IPS-18c (cell line): ENCODE results near the gene NF1.

ENCODE experiments used
- H3K4me3 ChIP-seq: 2 replicates; pipeline ENCODE4 v1.7.0; 2013; ENCODE audit warnings: low read depth, mild to moderate bottlenecking, low read length, moderate library complexity; ENCODE audit not compliant: insufficient read depth
- H3K9me3 ChIP-seq: one replicate; pipeline ENCODE4 v1.6.1; 2013; ENCODE audit warnings: mild to moderate bottlenecking, low read length, moderate library complexity; ENCODE audit not compliant: control insufficient read depth, insufficient read depth

The NF1 gene

GRCh38 chr17:31200287-31200686, 105.5 kb downstream of the NF1 start:
- H3K9me3 ChIP-seq: no peaks in the 10 kb centered on the region

GRCh38 chr17:31202968-31203367, 108.2 kb downstream of the NF1 start:
- Histone ChIP-seq H3K9me3 (no peaks in the 10 kb centered on the region), H3K4me3 (no peak overlapping the region)

More at GRCh38 chr17:31200287-31200686, 105.5 kb downstream of the NF1 start:
- no peak overlapping the region for H3K4me3 ChIP-seq

GRCh38 chr17:31211352-31212012, 116.7 kb downstream of the NF1 start:
- Histone ChIP-seq H3K4me3 (no peak overlapping the region), H3K9me3 (no peaks in the 10 kb centered on the region)

GRCh38 chr17:31216031-31216751, 121.4 kb downstream of the NF1 start:
- Histone ChIP-seq H3K4me3 (no peak overlapping the region), H3K9me3 (no peaks in the 10 kb centered on the region)

- Histone ChIP-seq H3K4me3 (no peak overlapping the region), H3K9me3 (no peaks in the 10 kb centered on the region)
These were observed 129.6 kb downstream of the NF1 start for GRCh38 chr17:31224366-31224765.

GRCh38 chr17:31225831-31226230, 131.1 kb downstream of the NF1 start:
- Histone ChIP-seq H3K9me3 (no peaks in the 10 kb centered on the region), H3K4me3 (no peak overlapping the region)

GRCh38 chr17:31226373-31226772, 131.6 kb downstream of the NF1 start:
- no peaks in the 10 kb centered on the region for H3K9me3 ChIP-seq
- no peak overlapping the region for H3K4me3 ChIP-seq

GRCh38 chr17:31226950-31227349, 132.2 kb downstream of the NF1 start:
- H3K4me3 ChIP-seq: no peak overlapping the region

GRCh38 chr17:31231852-31232251, 137.1 kb downstream of the NF1 start:
- Histone ChIP-seq H3K4me3 (no peak overlapping the region), H3K9me3 (no peaks in the 10 kb centered on the region)

More at GRCh38 chr17:31226950-31227349, 132.2 kb downstream of the NF1 start:
- H3K9me3 ChIP-seq: no peaks in the 10 kb centered on the region

GRCh38 chr17:31235110-31235509, 140.3 kb downstream of the NF1 start:
- no peaks in the 10 kb centered on the region for H3K9me3 ChIP-seq

GRCh38 chr17:31236137-31236536, 141.4 kb downstream of the NF1 start:
- no peaks in the 10 kb centered on the region for H3K9me3 ChIP-seq

More at GRCh38 chr17:31235110-31235509, 140.3 kb downstream of the NF1 start:
- H3K4me3 ChIP-seq: no peak overlapping the region

GRCh38 chr17:31236712-31237111, 141.9 kb downstream of the NF1 start:
- Histone ChIP-seq H3K4me3 (no peak overlapping the region), H3K9me3 (no peaks in the 10 kb centered on the region)

More at GRCh38 chr17:31236137-31236536, 141.4 kb downstream of the NF1 start:
- no peak overlapping the region for H3K4me3 ChIP-seq

GRCh38 chr17:31241116-31241515, 146.3 kb downstream of the NF1 start:
- no peaks in the 10 kb centered on the region for H3K9me3 ChIP-seq
- no peak overlapping the region for H3K4me3 ChIP-seq

- no peaks in the 10 kb centered on the region for H3K9me3 ChIP-seq
- H3K4me3 ChIP-seq: no peak overlapping the region
These were observed 154.4 kb downstream of the NF1 start for GRCh38 chr17:31248986-31249834.

GRCh38 chr17:31249835-31250141, 155.0 kb downstream of the NF1 start:
- H3K9me3 ChIP-seq: no peaks in the 10 kb centered on the region
- H3K4me3 ChIP-seq: no peak overlapping the region

- H3K4me3 ChIP-seq: no peak overlapping the region
- no peaks in the 10 kb centered on the region for H3K9me3 ChIP-seq
These were observed 155.5 kb downstream of the NF1 start for GRCh38 chr17:31250229-31250628.

- no peaks in the 10 kb centered on the region for H3K9me3 ChIP-seq
- H3K4me3 ChIP-seq: no peak overlapping the region
These were observed 156.6 kb downstream of the NF1 start for GRCh38 chr17:31251105-31251969.
